H54 (cell line): ENCODE measurements around the gene SHC4.

ENCODE experiments used
- DNase-seq: peaks from one replicate; pipeline ENCODE4 v3.0.0; 2011; ENCODE audit warnings: low spot score, mixed read lengths; ENCODE audit not compliant: insufficient read length
- FAIRE-seq: peaks from 3 replicates; lab custom pipeline; 2011; peaks lifted over from hg19 to GRCh38; lab: Jason Lieb, UNC
- POLR2A ChIP-seq: IDR thresholded peaks from 2 replicates; pipeline ENCODE4 v1.6.1; 2011; ENCODE audit warnings: low read depth, mild to moderate bottlenecking, low read length

Gene SHC4

DNA sequence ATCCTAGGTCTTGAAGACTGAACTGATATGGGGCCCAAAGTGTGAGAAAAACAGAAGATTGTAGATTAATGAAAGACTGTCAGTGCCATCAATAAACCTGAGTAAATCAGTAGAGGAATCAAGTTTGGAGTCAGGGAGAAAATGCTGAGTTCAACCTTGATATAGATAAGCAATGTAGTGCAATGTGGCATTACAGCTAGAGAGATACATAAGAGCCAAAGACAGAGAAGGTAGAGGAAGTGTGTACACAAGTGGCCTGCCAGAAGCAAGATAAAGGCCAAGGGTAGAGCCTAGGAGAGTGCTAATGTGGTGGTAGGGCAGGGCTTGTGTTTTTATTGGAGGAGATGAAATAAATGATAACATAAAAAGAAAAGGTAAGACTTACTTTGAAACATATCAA, 111.8 kb downstream of the SHC4 start:
- FAIRE-seq (no peak), DNase-seq (no peak)
- no peak for TF ChIP-seq POLR2A

DNA sequence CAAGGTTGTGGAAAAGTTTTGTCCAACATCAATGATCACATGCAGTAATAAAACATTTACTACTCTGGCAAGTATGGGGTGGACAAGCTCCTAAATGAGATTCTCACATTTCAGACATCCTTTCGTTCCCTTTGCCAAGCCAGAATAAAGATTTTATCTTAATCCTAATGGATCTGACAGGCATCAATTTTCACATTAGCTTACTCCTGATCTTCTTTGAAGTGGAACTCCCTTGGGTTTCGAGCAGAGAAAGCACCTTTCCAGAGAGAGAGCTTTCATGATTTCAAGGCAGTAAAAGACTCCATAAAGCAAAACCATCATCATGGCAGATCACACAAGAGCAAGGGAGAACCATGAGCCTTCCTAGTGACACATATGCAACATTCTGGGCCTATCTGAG, 113.1 kb downstream of the SHC4 start:
- FAIRE-seq (no peak), DNase-seq (no peak)
- TF ChIP-seq POLR2A: no peak

DNA sequence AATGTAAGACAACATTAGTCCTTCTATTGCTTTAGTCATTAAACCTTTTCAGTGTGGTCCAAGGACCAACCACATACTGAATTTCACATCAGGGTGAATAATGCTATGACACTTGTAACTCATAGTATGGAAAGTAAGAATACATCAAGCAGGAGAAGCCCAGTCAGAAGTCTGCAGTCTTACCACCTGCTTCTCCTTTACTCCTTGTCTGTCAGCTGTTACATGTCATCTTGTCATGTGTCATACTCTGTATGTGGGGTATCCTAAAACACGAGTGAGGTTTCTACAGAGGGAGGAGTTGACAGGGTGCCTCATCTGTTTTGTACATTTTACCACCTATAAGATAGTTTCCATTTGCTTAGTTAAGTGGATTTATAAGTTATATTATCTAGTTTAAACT, 118.6 kb downstream of the SHC4 start:
- DNase-seq: no peak
- no peak for FAIRE-seq
- TF ChIP-seq POLR2A: no peak

GRCh38 chr15:48842501-48842900, 121.2 kb downstream of the SHC4 start:
- TF ChIP-seq POLR2A: no peak
- FAIRE-seq (no peak), DNase-seq (no peak)

- no peak for FAIRE-seq
These were observed 129.0 kb downstream of the SHC4 start for GRCh38 chr15:48834756-48835155.

GRCh38 chr15:48833526-48834239, 130.0 kb downstream of the SHC4 start:
- FAIRE-seq: no peak
- DNase-seq: no peak
- TF ChIP-seq POLR2A: no peak

More at GRCh38 chr15:48834756-48835155, 129.0 kb downstream of the SHC4 start:
- no peak for TF ChIP-seq POLR2A
- DNase-seq: no peak

- DNase-seq: no peak
- no peak for FAIRE-seq
- no peak for TF ChIP-seq POLR2A
These were observed 131.1 kb downstream of the SHC4 start for GRCh38 chr15:48832648-48833047.

- TF ChIP-seq POLR2A: no peak
- DNase-seq (no peak), FAIRE-seq (no peak)
These were observed 134.8 kb downstream of the SHC4 start for GRCh38 chr15:48828906-48829305.

DNA sequence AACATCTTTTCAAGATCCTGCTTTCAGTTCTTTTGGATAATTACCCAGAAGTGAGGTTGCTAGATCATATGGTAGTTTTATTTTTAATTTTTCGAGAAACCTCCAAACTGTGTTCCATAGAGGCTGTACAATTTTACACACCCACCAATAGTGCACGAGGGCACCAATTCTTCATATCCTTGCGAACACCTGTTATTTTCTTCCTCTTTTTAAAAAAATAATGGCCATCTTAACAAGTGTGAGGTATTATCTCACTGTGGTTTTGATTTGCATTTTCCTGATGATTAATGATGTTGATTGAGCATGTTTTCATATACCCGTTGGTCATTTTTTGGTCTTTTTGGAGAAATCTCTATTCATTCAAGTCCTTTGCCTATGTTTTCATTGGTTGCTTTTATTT, 135.2 kb downstream of the SHC4 start:
- FAIRE-seq (no peak), DNase-seq (no peak)
- TF ChIP-seq POLR2A: no peak

- FAIRE-seq: no peak
These were observed 138.6 kb downstream of the SHC4 start for GRCh38 chr15:48825075-48825474.

GRCh38 chr15:48823706-48824105, 140.0 kb downstream of the SHC4 start:
- FAIRE-seq (no peak), DNase-seq (no peak)
- TF ChIP-seq POLR2A: no peak

More at GRCh38 chr15:48825075-48825474, 138.6 kb downstream of the SHC4 start:
- TF ChIP-seq POLR2A: no peak
- DNase-seq: no peak

DNA sequence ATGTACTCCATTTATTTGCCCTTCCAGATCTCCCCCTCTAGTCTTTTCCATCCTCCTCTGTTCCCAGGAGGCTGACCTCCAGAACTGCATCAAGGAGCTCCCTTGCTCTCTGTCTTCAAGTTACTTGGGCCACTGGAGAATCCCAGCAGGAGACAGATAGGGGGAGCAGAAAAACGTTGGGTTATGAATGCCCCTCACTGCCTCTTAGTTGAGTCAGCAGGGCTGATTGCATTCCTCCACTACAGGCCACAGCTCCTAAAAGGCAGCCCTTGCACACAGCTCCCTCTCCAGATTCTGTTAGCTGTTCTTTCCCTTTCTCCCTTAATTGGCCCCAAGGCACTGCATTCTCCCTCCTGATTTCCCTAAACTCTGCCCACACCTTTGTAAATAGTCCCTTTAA, 140.5 kb downstream of the SHC4 start:
- FAIRE-seq (no peak), DNase-seq (no peak)
- TF ChIP-seq POLR2A: no peak

DNA sequence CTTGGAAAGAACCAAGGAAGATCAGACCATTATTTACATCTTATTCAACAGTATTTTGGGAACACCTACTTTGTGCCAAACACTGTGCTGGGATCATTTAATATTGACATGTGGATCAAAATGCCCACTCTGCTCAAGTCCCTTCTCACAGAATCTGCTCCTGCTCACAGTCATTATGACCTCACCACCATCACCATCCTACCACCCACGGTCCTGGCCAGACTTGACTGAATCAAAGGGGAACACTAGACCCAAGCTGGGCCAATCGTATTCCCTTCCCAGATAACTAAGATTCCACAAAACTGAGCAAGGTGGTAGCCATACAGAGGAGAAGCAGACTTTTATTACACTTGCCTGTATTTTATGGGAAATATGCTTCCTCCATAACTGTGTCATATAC, 149.4 kb downstream of the SHC4 start:
- FAIRE-seq: no peak
- no peak for TF ChIP-seq POLR2A

GRCh38 chr15:48811325-48811958, 152.3 kb downstream of the SHC4 start:
- no peak for TF ChIP-seq POLR2A
- FAIRE-seq (no peak), DNase-seq (no peak)

More for the DNA sequence above, 149.4 kb downstream of the SHC4 start:
- DNase-seq: no peak
